SK-N-SH (cell line): ENCODE results near the gene MGAT5B. TPM values are rescaled to one million over a fixed set of nuclear protein-coding genes. Genes with fewer than 3 reads are reported as not detected.

Experiments used
- CTCF ChIA-PET: fragments of 300-600, 350-600 bp; formaldehyde crosslinking; extraction: SDS; loops from one replicate; lab custom pipeline; 2021; lab: Yijun Ruan, JAX
- POLR2A ChIA-PET: fragments of 350-600 bp; sonication (Branson Sonifier 250); formaldehyde crosslinking; extraction: SDS; loops from one replicate; lab custom pipeline; 2020; ENCODE audit warnings: antibody characterized with exemption, inconsistent platforms; lab: Yijun Ruan, JAX
- DNase-seq: peaks from one replicate; pipeline ENCODE4 v3.0.0; 2012
- H2AFZ ChIP-seq: fragments of 200-600 bp; sonication (generic); 2 replicates; pipeline ENCODE4 v1.8.1; 2016; ENCODE audit warnings: antibody characterized with exemption, mild to moderate bottlenecking, low read depth
- H3F3A ChIP-seq: fragments of 200-600 bp; sonication (generic); replicated peaks from 2 replicates; pipeline ENCODE3; 2016; ENCODE audit warnings: antibody characterized with exemption, mild to moderate bottlenecking; ENCODE audit not compliant: insufficient read depth
- H3K27ac ChIP-seq, 2 experiments: fragments of 200-500 bp in 1 of 2; fragments of 200-600 bp in 1 of 2; sonication (Bioruptor generic) in 1 of 2; sonication (generic), shearing (Covaris generic) in 1 of 2; 2 replicates each; pipeline versions ENCODE4 v1.5.1 to v1.6.1; 2014 to 2016; ENCODE audit warnings: low read depth in 2 of 2, inconsistent platforms in 1 of 2, low read length in 1 of 2, mild to moderate bottlenecking in 1 of 2, mixed read lengths in 1 of 2
- H3K27me3 ChIP-seq: fragments of 200-600 bp; sonication (generic), shearing (Covaris generic); 2 replicates; pipeline ENCODE4 v1.6.1; 2016; ENCODE audit warnings: mixed run types; ENCODE audit not compliant: insufficient read depth
- H3K36me3 ChIP-seq, 2 experiments: fragments of 200-500 bp in 1 of 2; fragments of 200-600 bp in 1 of 2; sonication (Bioruptor generic) in 1 of 2; sonication (generic) in 1 of 2; replicated peaks in 1 of 2; 2 replicates each; pipeline versions ENCODE3 to v1.5.1; 2014 to 2016; ENCODE audit warnings: low read length in 1 of 2, mild to moderate bottlenecking in 1 of 2; ENCODE audit not compliant: insufficient read depth in 2 of 2, control insufficient read depth in 1 of 2
- H3K4me1 ChIP-seq, 2 experiments: fragments of 200-500 bp in 1 of 2; fragments of 200-600 bp in 1 of 2; sonication (Bioruptor generic) in 1 of 2; sonication (generic), shearing (Covaris generic) in 1 of 2; 2 replicates each; pipeline versions ENCODE4 v1.5.1 to v1.6.1; 2014 to 2016; ENCODE audit warnings: low read depth in 1 of 2, low read length in 1 of 2, mixed run types in 1 of 2; ENCODE audit not compliant: insufficient read depth in 2 of 2, control insufficient read depth in 1 of 2
- H3K4me2 ChIP-seq: fragments of 200-600 bp; sonication (generic), shearing (Covaris generic); 2 replicates; pipeline ENCODE4 v1.6.1; 2017; ENCODE audit warnings: mixed run types
- H3K4me3 ChIP-seq, 2 experiments: fragments of 200-500 bp in 1 of 2; fragments of 200-600 bp in 1 of 2; sonication (Bioruptor generic) in 1 of 2; sonication (generic), shearing (Covaris generic) in 1 of 2; 2 replicates each; pipeline versions ENCODE4 v1.5.1 to v1.8.1; 2014 to 2016; ENCODE audit warnings: low read depth in 2 of 2, inconsistent platforms in 1 of 2, low read length in 1 of 2, mild to moderate bottlenecking in 1 of 2, mixed read lengths in 1 of 2, moderate library complexity in 1 of 2
- H3K79me2 ChIP-seq: fragments of 200-600 bp; sonication (generic); 2 replicates; pipeline ENCODE4 v1.8.1; 2017; ENCODE audit warnings: mild to moderate bottlenecking; ENCODE audit not compliant: insufficient read depth
- H3K9ac ChIP-seq: fragments of 200-600 bp; sonication (generic); 2 replicates; pipeline ENCODE4 v1.6.1; 2017; ENCODE audit warnings: mixed run types
- H3K9me2 ChIP-seq: fragments of 200-600 bp; sonication (generic); 2 replicates; pipeline ENCODE4 v1.6.1; 2017; ENCODE audit warnings: mixed run types
- H3K9me3 ChIP-seq: fragments of 200-600 bp; sonication (generic); 2 replicates; pipeline ENCODE4 v1.6.1; 2017; ENCODE audit warnings: mixed run types, mild to moderate bottlenecking, moderate library complexity
- H4K20me1 ChIP-seq: fragments of 200-600 bp; sonication (generic); 2 replicates; pipeline ENCODE4 v1.6.1; 2017; ENCODE audit warnings: mild to moderate bottlenecking, mixed run types; ENCODE audit not compliant: insufficient read depth
- ELF1 ChIP-seq: IDR thresholded peaks from 2 replicates; pipeline ENCODE4 v1.4.0; 2012
- EZH2phosphoT487 ChIP-seq: fragments of 200-600 bp; sonication (generic); IDR thresholded peaks from 2 replicates; pipeline ENCODE4 v1.6.1; 2017; ENCODE audit warnings: low read depth, mixed run types, mild to moderate bottlenecking, antibody characterized with exemption, moderate library complexity, borderline replicate concordance
- FOSL2 ChIP-seq: IDR thresholded peaks from 2 replicates; pipeline ENCODE4 v1.4.0; 2012; ENCODE audit warnings: low read depth, mild to moderate bottlenecking, moderate library complexity, borderline replicate concordance
- JUND ChIP-seq: IDR thresholded peaks from 2 replicates; pipeline ENCODE4 v1.4.0; 2012
- MAX ChIP-seq: IDR thresholded peaks from 2 replicates; pipeline ENCODE4 v1.4.0; 2012; ENCODE audit warnings: low read depth
- POLR2AphosphoS5 ChIP-seq: IDR thresholded peaks from 2 replicates; pipeline ENCODE4 v1.6.1; 2012; ENCODE audit warnings: low read depth, low read length
- REST ChIP-seq: IDR thresholded peaks from 2 replicates; pipeline ENCODE4 v1.6.1; 2012; ENCODE audit warnings: mild to moderate bottlenecking, low read depth, low read length, moderate library complexity
- RFX5 ChIP-seq: IDR thresholded peaks from 2 replicates; pipeline ENCODE4 v1.6.1; 2012; ENCODE audit warnings: mild to moderate bottlenecking, improper control_type of control experiment, low read length
- RXRA ChIP-seq: IDR thresholded peaks from 2 replicates; pipeline ENCODE4 v1.4.0; 2012; ENCODE audit warnings: low read depth, mild to moderate bottlenecking, borderline replicate concordance
- SIN3A ChIP-seq: IDR thresholded peaks from 2 replicates; pipeline ENCODE4 v1.6.1; 2012; ENCODE audit warnings: low read depth, mild to moderate bottlenecking, low read length, moderate library complexity, borderline replicate concordance
- TAF1 ChIP-seq: IDR thresholded peaks from 2 replicates; pipeline ENCODE4 v1.6.1; 2012; ENCODE audit warnings: low read depth, mild to moderate bottlenecking, low read length, moderate library complexity, borderline replicate concordance
- YY1 ChIP-seq: IDR thresholded peaks from 2 replicates; pipeline ENCODE4 v1.4.0; 2012; ENCODE audit warnings: low read depth, mild to moderate bottlenecking
- ZBTB33 ChIP-seq: IDR thresholded peaks from 2 replicates; pipeline ENCODE4 v1.4.0; 2012; ENCODE audit warnings: low read depth, borderline replicate concordance
- WGBS: methylation state at CpG from one replicate; pipeline ENCODE4 v1.1.6; 2017; ENCODE audit warnings: low lambda C conversion rate; 5-methylcytosine and 5-hydroxymethylcytosine counted together
- polyA plus RNA-seq, 3 experiments: library from polyadenylated mRNA; depleted of rRNA; stranded (reverse); fragments of >200 nt; gene quantifications; 2 replicates each; pipeline ENCODE4 v1.2.3, GENCODE V29; 2012

The MGAT5B gene
- polyA plus RNA-seq, 1 of the 3 experiments (the other 2 are of a cell fraction) = 13.8 TPM

GRCh38 chr17:76929148-76929547 lies 60.9 kb downstream of the MGAT5B start:
- Histone ChIP-seq H2AFZ (no peak overlapping the region), H3F3A (peaks cover 7% of the 10 kb centered on the region), H3K79me2 (no peaks in the 10 kb centered on the region), H3K4me3 (no peak overlapping the region), H3K27ac (no peak overlapping the region), H3K27me3 (no peaks in the 10 kb centered on the region), H3K4me2 (no peak overlapping the region), H3K36me3 (peaks cover 0 to 4% of the 10 kb centered on the region in 2 experiments), H3K4me1 (peaks cover 0 to 15% of the 10 kb centered on the region in 2 experiments; a peak in 1 of 4 replicates), H3K9me3 (no peaks in the 10 kb centered on the region), H4K20me1 (no peaks in the 10 kb centered on the region), H3K9ac (no peak overlapping the region), H3K9me2 (no peaks in the 10 kb centered on the region)
- POLR2A ChIA-PET = no interaction called here
- TF ChIP-seq JUND (no peak), YY1 (no peak), TAF1 (no peak), MAX (no peak), REST (no peak), ZBTB33 (no peak), POLR2AphosphoS5 (no peak), ELF1 (no peak), RFX5 (no peak), FOSL2 (no peak), EZH2phosphoT487 (no peak), SIN3A (no peak), RXRA (no peak)
- CTCF ChIA-PET = interaction anchor here (1.3 to 3.2 kb wide), 2 partner anchors 61 to 127 kb away, joined by 6 to 14 read pairs; partner anchors contain the start of gene MGAT5B
- no peak for DNase-seq
- WGBS = 84% methylated on average over 3 of the region's 3 CpGs
